ENCODE measurements around the gene SKP2. TPM values are rescaled to one million over a fixed set of nuclear protein-coding genes. Genes with fewer than 3 reads are reported as not detected.

SKP2 gene
- total RNA-seq, 1 experiment from 2014 or later: 21.5 TPM

DNA sequence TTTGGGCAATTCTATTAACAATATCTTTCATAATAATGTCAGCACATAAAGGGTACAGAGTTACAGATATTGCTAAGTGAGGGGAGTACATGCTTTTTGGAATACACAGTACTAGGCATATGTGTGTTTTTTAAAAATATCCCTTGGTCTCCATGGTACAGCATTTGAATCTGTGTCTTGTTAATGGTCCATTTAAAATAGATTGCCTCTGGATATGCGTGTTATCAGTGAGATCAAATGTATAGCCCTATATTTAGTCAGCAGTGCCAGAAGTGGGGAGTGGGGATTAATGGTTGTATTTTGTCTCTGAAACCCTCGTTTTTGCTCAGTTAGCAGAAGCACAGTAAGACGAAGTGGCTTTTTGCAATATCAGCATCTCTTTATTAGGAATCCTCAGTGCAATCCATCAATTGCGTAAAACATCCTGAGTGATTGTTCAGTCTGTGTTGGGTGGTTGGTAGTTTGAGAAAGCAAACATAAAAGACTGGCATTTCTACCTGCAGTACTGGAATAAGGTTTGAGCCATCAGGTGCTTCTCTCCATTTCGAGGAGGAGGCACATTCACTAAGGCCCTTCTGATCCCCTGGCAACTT, 19.0 kb downstream of the SKP2 start:
- peaks cover 19% of the 10 kb centered on the region for H3K36me3 ChIP-seq (ENCODE audit: control insufficient read depth, insufficient read depth, low read length)
- no peak overlapping the region for H3K27ac ChIP-seq (ENCODE audit: low read length)
- in situ Hi-C loops (cut with HindIII; ENCODE audit: low pct_unique_long_range_greater_than_20kb, low sequenced_read_pairs): no loop called here
- TF ChIP-seq TCF7L2 (IDR thresholded peaks at IDR 0.05; ENCODE audit: low read depth, low read length) (no peak), POLR2AphosphoS5 (IDR thresholded peaks at IDR 0.05; ENCODE audit: low read depth, low read length) (no peak)
- TF ChIP-seq, protein P1, sequence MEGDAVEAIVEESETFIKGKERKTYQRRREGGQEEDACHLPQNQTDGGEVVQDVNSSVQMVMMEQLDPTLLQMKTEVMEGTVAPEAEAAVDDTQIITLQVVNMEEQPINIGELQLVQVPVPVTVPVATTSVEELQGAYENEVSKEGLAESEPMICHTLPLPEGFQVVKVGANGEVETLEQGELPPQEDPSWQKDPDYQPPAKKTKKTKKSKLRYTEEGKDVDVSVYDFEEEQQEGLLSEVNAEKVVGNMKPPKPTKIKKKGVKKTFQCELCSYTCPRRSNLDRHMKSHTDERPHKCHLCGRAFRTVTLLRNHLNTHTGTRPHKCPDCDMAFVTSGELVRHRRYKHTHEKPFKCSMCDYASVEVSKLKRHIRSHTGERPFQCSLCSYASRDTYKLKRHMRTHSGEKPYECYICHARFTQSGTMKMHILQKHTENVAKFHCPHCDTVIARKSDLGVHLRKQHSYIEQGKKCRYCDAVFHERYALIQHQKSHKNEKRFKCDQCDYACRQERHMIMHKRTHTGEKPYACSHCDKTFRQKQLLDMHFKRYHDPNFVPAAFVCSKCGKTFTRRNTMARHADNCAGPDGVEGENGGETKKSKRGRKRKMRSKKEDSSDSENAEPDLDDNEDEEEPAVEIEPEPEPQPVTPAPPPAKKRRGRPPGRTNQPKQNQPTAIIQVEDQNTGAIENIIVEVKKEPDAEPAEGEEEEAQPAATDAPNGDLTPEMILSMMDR (IDR thresholded peaks at IDR 0.05): no peak
- intact Hi-C loops (cut with micrococcal nuclease; ENCODE audit: unreplicated experiment): loop anchor here (10.0 kb wide), 1 partner anchor 134 kb away; the partner anchor contains the start of gene RANBP3L
- H3K4me3 ChIP-seq (ENCODE audit: low read depth in 2 of 2, low read length in 2 of 2): no peak overlapping the region
- no peaks in the 10 kb centered on the region for H3K4me1 ChIP-seq (ENCODE audit: control insufficient read depth, insufficient read depth, low read length)
- no peaks in the 10 kb centered on the region for H3K9me3 ChIP-seq (ENCODE audit: control insufficient read depth, insufficient read depth, low read depth, low read length)
- ATAC-seq (no peak), DNase-seq (ENCODE audit: low read depth, low spot score) (no peak)
- ChIA-PET POLR2A (no interaction called here), CTCF (no interaction called here)
- BruUV-seq (replicated peaks): no TSS peak
- no peaks in the 10 kb centered on the region for H3K27me3 ChIP-seq (ENCODE audit: control insufficient read depth, insufficient read depth, low read length)

- H3K27ac ChIP-seq (ENCODE audit: low read length): no peak overlapping the region
- no peak overlapping the region for H3K4me3 ChIP-seq (ENCODE audit: low read depth in 2 of 2, low read length in 2 of 2)
- no TSS peak for BruUV-seq (replicated peaks)
- H3K27me3 ChIP-seq (ENCODE audit: control insufficient read depth, insufficient read depth, low read length): no peaks in the 10 kb centered on the region
- H3K9me3 ChIP-seq (ENCODE audit: control insufficient read depth, insufficient read depth, low read depth, low read length): no peaks in the 10 kb centered on the region
- ATAC-seq (no peak), DNase-seq (ENCODE audit: low read depth, low spot score) (no peak)
- no peaks in the 10 kb centered on the region for H3K4me1 ChIP-seq (ENCODE audit: control insufficient read depth, insufficient read depth, low read length)
- TF ChIP-seq, protein P1 (IDR thresholded peaks at IDR 0.05): no peak
- no peak for TF ChIP-seq TCF7L2 (IDR thresholded peaks at IDR 0.05; ENCODE audit: low read depth, low read length)
- TF ChIP-seq REST (IDR thresholded peaks at IDR 0.05; ENCODE audit: insufficient read depth in 1 of 2, low read depth in 2 of 2, low read length in 1 of 2): no peak
- TF ChIP-seq POLR2AphosphoS5 (IDR thresholded peaks at IDR 0.05; ENCODE audit: low read depth, low read length): no peak
- TF ChIP-seq SIN3A (IDR thresholded peaks at IDR 0.05; ENCODE audit: borderline replicate concordance, insufficient read depth, low read depth, low read length): no peak
- peaks cover 19% of the 10 kb centered on the region for H3K36me3 ChIP-seq (ENCODE audit: control insufficient read depth, insufficient read depth, low read length)
- intact Hi-C loops (cut with micrococcal nuclease; ENCODE audit: unreplicated experiment): loop anchor here (10.0 kb wide), 1 partner anchor 132 kb away; the partner anchor contains the start of gene RANBP3L
- CTCF ChIA-PET: no interaction called here
- POLR2A ChIA-PET: no interaction called here
- in situ Hi-C loops (cut with HindIII; ENCODE audit: low pct_unique_long_range_greater_than_20kb, low sequenced_read_pairs): no loop called here
Observed at GRCh38 chr5:36172599-36172998, 20.7 kb downstream of the SKP2 start.
